ENCODE results near the gene OR51A7.
"Not testable (repeated sequence)": the region's sequence is repeated elsewhere in the genome, so short reads cannot be mapped to it uniquely, and the experiment has no call there.

Gene OR51A7

DNA sequence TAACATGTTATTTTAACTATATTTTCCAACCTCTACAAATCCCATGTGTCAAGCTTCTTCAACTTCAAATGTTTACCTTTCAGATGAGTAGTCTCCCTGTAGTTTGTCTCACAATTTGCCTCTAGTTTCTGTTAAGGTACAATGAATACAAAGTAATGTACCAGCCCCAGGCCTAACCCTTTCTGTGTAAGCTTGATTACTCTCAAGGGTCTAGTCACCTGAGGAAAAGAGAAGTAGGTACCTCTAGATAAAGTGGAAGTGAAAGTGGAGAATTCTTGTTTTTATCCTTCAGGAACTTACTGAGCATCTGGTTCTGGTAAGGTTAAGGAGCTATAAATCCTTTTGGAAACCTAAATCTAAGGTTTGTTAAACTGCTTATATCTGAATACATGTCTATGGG, at the start of gene OR51A7:
Gene OR51A7 (plus strand): TSS at position 300 of the 400 bp plus-strand sequence. CDS start 3,587 bp downstream, outside the sequence.
- ChIA-PET POLR2A (no interaction called here), CTCF (interaction anchor here (1.7 kb wide), 1 partner anchor 13 kb away, joined by 4 read pairs; no protein-coding TSS in a partner anchor)
- no peak for TF ChIP-seq CTCF (IDR thresholded peaks at IDR 0.05; ENCODE audit: control extremely low read depth, extremely low read depth, low read depth, missing control alignments)
- DNase-seq (ENCODE audit: extremely low spot score) = no peak

DNA sequence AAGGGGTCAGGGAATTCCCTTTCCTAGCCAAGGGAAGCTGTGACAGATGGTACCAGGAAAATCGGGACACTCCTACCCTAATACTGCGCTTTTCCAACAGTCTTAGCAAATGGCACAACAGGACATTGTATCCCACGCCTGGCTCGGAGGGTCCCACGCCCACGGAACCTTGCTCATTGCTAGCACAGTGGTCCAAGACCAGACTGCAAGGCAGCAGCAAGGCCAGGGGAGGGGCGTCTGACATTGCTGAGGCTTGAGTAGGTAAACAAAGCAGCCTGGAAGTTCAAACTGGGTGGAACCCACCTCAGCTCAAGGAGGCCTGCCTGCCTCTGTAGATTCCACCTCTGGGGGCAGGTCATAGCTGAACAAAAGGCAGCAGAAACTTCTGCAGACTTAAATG, 49.3 kb upstream of the OR51A7 start:
- POLR2A ChIA-PET; DNase-seq (ENCODE audit: extremely low spot score): not testable (repeated sequence)
- CTCF ChIA-PET = interaction anchor here (1.2 kb wide), 1 partner anchor 11 kb away, joined by 3 read pairs; no protein-coding TSS in a partner anchor

DNA sequence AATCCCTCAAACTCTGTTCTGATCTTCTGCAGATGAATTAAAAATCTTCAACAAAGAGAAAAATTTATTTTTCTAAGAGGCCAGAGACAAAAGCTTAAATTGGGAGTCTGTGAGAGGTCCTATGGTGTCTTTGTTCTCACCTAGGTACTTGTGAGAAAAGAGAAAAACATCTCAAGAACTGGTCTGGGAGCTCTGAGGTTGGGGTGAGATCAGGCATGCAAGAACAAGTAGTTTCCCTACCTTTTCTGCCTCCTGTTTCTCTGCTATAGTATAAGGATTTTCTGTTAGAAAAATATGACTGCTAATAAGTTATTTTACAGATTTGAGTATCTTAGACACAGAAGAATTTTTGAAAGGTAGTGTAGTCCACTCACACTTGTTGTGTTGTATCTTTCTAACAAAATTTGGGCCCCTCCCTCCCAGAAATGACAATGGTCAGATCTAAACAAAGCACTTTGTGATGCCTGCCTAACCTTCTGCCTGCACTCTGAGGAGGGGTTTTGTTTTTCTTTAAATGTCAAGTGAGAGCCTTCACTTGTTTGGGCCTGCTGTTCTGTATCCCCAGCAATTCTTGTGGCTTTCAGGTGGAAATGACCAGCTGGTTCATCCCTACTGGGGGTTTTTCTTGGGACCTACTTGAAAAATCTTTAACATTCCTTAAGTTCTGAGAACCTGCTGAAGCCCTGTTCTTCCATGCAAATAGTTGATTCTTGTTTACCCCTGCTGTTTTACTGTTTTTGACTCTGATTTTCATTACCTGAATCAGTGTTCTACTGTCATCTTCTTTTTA, 40.9 kb upstream of the OR51A7 start:
- DNase-seq (ENCODE audit: extremely low spot score) = no peak
- POLR2A ChIA-PET = no interaction called here
- TF ChIP-seq CTCF (IDR thresholded peaks at IDR 0.05; ENCODE audit: control extremely low read depth, extremely low read depth, low read depth, missing control alignments) = no peak
- CTCF ChIA-PET = no interaction called here

- ChIA-PET POLR2A (no interaction called here), CTCF (interaction anchor here (1.0 to 1.6 kb wide), 3 partner anchors 14 to 677 kb away, joined by 3 to 4 read pairs (median 3); no protein-coding TSS in a partner anchor)
- TF ChIP-seq CTCF (IDR thresholded peaks at IDR 0.05; ENCODE audit: control extremely low read depth, extremely low read depth, low read depth, missing control alignments) = no peak
- no peak for DNase-seq (ENCODE audit: extremely low spot score)
These were observed 39.7 kb upstream of the OR51A7 start for GRCh38 chr11:4863876-4864275.

- POLR2A ChIA-PET = no interaction called here
- no peak for DNase-seq (ENCODE audit: extremely low spot score)
- CTCF ChIA-PET = interaction anchor here (1.4 kb wide), 1 partner anchor 11 kb away, joined by 3 read pairs; no protein-coding TSS in a partner anchor
- TF ChIP-seq CTCF (IDR thresholded peaks at IDR 0.05; ENCODE audit: control extremely low read depth, extremely low read depth, low read depth, missing control alignments) = no peak
These were observed 37.7 kb upstream of the OR51A7 start for GRCh38 chr11:4865855-4866254.

GRCh38 chr11:4881188-4881587, 22.4 kb upstream of the OR51A7 start:
- ChIA-PET CTCF (no interaction called here), POLR2A (no interaction called here)
- TF ChIP-seq CTCF (IDR thresholded peaks at IDR 0.05; ENCODE audit: control extremely low read depth, extremely low read depth, low read depth, missing control alignments) = no peak
- no peak for DNase-seq (ENCODE audit: extremely low spot score)

- no peak for TF ChIP-seq CTCF (IDR thresholded peaks at IDR 0.05; ENCODE audit: control extremely low read depth, extremely low read depth, low read depth, missing control alignments)
- no peak for DNase-seq (ENCODE audit: extremely low spot score)
- POLR2A ChIA-PET = no interaction called here
- CTCF ChIA-PET = no interaction called here
These were observed 21.6 kb upstream of the OR51A7 start, which contains the start of gene OR51T1 for GRCh38 chr11:4881860-4882500. OR51T1 (plus strand) TSS chr11:4881900; CDS start chr11:4881900, 0 bp downstream.

All from GM10248 (cell line).